HG03196 (cell line): ENCODE data around the gene CLMP.

ENCODE experiments used
- ATAC-seq: cut with Tn5 transposase; IDR thresholded peaks from one replicate; pipeline ENCODE4 v1.9.1; 2021; ENCODE audit not compliant: unreplicated experiment

The CLMP gene

GRCh38 chr11:123193742-123194141 lies 1.3 kb downstream of the CLMP start:
- no peak for ATAC-seq

DNA sequence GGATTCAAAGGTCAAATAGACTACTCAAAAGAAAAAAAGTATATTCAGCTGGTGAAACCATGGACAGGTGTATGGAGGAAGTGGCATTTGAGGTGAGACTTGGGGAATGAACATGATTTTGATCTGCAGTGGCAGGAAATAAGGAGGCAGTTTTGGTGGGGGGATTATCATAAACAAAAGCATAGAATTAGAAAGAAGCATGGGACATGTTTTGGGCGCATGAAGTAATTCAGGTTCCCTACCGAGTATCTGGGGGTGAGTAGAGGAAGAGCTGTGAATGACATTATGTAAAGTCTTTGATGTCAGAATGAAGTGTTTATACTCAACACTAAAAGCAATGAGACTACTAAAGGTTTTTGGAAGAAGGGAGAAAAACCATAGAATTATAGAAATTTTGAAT lies 3.1 kb downstream of the CLMP start:
- no peak for ATAC-seq

GRCh38 chr11:123190518-123190917 lies 4.5 kb downstream of the CLMP start:
- no peak for ATAC-seq

- no peak for ATAC-seq
Measured at GRCh38 chr11:123188508-123189165, 6.4 kb downstream of the CLMP start.

DNA sequence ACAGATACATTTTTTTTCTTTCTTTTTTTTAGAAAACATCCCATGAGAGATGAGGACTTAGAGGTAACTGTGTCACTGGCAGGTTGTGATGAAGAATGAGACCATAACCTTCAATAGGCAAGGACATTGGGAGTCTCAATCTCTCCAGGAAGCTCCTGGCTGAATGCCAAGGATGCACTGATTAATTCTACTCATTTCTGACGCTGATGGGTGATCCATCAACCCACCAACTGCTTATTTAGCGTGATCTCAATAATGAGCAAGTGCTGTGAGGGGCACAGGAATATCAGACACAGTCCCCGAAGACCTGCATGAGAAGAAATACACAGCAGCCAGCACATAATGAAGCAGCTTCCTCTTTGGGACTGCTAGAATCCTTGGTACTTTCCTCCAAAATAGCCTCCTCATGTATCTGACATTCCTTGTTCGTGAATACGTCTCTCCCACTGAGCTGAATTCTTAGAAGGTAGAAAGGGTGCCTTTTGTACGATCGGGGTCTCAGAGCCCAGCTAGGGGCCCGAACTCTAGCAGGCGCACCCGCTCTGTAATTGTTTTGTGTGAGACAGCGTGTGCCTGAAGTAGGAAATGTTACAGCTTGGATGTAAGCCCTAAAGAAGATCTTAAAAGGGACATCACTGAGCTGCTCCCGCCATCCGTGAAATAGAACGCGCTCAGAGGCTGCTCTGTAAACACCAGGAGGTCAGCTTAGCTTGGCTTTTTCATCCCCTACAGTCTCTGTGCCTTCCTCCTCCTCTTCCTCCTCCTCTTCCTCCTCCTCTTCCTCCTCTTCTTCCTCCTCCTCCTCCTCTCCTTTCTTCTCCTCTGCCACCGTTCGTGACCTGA lies 7.2 kb downstream of the CLMP start:
- no peak for ATAC-seq

GRCh38 chr11:123187248-123187647 lies 7.8 kb downstream of the CLMP start:
- no peak for ATAC-seq

DNA sequence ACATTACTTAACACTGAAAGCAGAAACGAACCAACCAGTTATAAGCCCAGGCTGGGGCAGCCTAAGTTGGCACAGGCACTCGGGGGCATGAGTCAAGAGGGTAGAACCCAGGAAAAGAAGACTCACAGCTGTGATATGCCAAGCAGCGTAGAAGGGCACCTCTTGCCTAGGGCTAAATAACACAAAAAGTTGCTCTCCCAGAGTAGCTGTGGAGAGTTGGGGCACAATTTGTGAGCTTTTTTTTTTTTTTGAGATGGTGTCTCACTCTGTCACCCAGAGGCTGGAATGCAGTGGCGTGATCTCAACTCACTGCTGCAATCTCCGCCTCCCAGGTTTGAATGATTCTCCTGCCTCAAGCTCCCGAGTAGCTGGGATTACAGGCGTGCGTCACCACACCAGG lies 8.8 kb downstream of the CLMP start:
- no peak for ATAC-seq

GRCh38 chr11:123185326-123185725 lies 9.7 kb downstream of the CLMP start:
- no peak for ATAC-seq

DNA sequence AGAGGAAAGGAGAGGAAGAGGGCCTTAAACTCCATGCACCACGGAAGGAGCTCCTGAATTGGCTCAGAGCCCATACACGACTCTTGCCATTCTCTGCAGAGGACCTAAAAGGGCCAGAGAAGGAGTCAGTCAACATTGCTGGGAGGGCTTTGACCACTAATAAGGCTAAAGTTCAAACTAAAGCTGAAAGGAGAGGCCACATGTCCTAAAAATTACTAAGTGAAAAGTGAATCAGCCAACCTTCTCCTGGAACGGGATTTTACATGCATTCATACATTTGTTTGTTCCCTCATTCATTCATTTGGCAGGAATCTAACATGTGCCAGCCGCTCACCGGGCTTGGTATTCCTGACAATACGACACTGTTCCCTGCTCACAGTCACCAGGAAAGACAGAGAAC lies 10.5 kb downstream of the CLMP start:
- no peak for ATAC-seq

DNA sequence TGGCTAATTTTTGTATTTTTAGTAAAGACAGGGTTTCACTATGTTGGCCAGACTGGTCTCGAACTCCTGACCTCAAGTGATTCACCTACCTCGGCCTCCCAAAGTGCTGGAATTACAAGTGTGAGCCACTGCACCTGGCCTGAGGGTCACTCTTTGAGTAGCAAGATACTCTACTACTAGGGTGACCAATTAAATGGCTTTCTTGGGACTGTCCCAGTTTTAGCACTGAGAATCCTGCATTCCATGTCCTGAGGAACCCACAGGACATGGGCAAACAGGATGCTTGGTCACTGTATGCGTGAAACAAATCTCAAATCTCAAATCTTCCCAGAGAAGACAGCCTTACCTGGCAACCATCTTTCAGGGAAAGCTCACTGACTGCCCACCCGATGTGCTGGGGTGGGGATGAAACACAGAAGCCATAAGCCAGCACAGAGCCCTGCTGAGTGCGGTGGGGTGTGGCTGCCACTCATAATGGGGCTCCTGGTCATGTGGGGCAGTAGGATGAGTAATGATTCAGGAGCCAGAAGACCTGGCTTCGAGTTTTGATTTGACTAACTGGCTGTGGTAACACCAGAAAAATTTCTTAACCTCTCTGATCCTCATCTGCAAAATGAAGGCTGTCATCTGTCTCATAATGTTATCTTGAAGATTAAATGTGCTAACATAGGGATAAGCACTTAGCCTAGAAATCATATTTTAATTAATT lies 11.5 kb downstream of the CLMP start:
- ATAC-seq = no peak

DNA sequence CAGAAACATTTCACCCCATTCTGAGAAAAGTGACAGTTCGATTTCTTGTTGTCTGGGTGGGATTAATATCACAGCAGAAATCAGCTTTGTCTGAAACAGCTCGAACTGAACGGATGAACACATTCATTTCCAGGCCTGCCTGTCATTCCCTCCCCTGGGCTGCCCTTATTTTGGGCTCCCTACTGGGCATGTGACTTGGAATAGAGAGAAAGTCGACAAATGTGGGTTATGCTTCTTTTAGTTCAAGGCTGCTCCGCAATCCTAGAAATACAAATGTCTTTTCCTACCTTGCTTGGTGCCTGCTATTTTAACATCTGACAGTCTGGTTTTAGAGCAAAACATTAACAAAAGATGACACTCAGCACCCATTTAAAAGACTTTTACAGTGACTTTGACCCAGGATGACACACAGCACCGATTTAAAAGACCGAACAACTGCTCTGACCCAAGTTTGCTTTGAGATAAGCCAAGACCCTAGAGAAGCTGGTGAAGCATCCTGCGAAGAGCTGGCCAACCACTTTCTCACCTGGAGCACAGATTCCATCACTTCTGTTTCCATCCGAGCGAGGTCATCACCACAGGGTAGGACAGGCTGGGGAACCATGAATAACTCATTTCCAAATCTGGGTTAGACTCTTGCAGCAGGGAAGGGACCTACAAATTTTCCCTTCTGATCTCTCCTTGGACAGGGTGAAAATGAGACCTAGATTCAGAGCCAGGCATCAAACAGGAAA lies 13.1 kb downstream of the CLMP start:
- ATAC-seq = no peak

GRCh38 chr11:123181075-123181474 lies 14.0 kb downstream of the CLMP start:
- no peak for ATAC-seq

GRCh38 chr11:123180574-123180973 lies 14.5 kb downstream of the CLMP start:
- ATAC-seq = no peak

DNA sequence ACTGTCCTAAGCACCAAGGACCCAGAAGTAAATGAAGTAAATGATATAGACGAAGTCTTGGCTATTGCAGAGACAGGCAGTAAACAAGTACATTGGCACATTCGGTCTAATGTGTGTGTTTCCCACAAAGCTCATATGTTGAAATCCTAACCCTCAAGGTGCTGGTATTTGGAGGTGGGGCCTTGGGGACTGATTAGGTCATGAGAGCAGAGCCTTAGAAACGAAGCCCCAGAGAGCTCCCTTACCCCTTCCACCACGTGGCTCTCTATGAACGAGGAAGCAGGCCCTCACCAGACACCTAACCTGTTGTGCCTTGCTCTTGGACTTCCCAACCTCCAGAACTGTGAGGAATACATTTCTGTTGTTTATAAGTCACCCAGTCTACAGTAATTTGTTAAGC lies 14.9 kb downstream of the CLMP start:
- no peak for ATAC-seq

DNA sequence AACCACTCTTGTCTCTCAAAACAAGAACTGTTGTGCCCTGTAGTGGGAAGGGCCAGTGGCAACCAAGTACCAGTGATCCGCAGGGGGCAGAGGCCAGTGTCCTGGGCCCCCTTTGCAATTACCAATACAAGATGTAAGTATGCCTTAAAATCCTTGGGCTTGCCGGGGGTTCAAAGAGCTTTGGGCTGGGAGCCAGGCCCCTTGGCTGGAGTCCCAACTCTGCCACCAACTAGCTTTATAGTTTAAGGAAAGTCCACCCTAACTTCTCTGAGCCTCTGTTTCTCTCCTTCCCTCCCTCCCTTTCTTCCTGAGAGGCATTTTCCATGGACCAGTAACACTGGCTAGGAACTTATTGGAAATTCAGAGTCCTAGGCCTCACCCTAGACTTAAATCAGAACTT lies 15.5 kb downstream of the CLMP start:
- ATAC-seq = no peak

GRCh38 chr11:123178186-123178585 lies 16.9 kb downstream of the CLMP start:
- no peak for ATAC-seq

GRCh38 chr11:123176785-123177184 lies 18.3 kb downstream of the CLMP start:
- no peak for ATAC-seq

DNA sequence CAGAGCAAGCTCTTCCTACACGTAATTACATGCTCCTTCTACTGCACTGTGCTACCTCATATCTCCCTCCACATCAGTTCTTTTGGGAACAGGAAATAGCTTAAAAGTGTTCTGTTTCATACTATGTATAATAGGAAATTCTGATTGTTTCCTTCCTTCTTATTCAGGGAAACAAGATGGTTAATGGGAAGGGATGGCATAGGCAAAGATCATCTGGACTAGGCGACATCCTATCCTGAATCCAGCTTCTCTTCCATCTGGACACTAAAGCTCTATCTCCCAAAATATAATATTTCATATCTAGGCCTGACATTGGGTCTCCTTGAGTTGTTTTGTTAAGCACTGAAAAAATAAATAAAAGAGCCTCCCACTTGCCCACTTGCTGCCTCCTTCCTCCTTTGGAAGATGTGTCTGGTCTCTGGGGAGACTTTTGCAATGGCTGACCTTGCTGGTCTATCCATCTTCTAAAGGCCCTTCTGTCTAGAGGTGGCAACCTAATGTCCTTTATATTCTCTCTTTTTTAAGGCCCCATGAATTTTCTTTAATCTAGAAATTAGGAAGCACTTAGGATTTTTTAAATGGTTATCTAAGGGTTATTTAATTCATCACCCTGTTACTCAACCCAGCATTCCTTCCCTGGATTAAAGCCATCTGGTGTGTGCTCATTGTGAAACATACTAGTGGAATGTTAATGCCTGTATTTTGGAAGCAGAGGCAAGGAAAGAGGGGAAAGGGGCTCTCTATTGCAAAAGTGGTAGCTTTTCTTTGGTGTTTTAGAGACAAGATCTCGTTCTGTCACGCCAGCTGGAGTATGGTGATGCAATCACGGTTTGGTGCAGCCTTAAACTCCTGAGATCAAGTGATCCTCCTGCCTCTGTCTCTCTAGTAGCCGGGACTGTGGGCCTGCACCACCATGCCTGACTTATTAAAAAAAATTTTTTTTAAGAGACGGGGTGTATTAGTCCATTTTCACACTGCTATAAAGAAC lies 20.6 kb downstream of the CLMP start:
- no peak for ATAC-seq

DNA sequence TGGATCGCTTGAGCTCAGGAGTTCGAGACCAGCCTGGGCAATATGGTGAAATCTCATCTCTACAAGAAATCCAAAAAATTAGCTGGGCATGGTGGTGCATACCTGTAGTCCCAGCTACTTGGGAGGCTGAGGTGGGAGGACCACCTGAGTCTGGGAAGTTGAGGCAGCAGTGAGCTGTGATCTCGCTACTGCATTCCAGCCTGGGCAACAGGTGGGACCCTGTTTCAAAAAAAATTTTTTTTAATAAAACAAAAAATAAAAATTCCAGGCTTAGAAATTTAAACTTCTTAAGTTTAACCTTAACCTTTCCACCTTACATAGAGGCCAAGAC lies 21.2 kb downstream of the CLMP start:
- ATAC-seq = no peak
